GM19238 (cell line): ENCODE results near the gene LRRC75A.
A peak's percentile ranks its signal among the peaks of the same experiment; 100 is the strongest.
"Not testable (repeated sequence)": the region's sequence is repeated elsewhere in the genome, so short reads cannot be mapped to it uniquely, and the experiment has no call there.

Source experiments
- DNase-seq: peaks from one replicate; pipeline ENCODE4 v3.0.0; 2011; ENCODE audit warnings: low spot score; ENCODE audit not compliant: insufficient read length

The LRRC75A gene

DNA sequence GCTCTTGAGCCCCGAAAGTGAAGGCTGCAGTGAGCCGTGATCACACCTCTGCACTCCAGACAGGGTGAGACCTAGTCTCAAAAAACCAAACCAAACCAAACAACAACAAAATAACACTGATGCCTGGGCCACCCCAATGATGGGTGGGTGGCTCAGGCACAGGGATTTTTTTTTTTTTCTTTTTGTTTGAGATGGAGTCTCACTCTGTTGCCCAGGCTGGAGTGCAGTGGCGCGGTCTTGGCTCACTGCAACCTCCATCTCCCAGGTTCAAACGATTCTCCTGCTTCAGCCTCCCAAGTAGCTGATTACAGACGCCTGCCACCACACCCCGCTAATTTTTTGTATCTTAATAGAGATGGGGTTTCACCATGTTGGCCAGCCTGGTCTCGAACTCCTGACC, 39.7 kb downstream of the LRRC75A start:
- not testable (repeated sequence) for DNase-seq

DNA sequence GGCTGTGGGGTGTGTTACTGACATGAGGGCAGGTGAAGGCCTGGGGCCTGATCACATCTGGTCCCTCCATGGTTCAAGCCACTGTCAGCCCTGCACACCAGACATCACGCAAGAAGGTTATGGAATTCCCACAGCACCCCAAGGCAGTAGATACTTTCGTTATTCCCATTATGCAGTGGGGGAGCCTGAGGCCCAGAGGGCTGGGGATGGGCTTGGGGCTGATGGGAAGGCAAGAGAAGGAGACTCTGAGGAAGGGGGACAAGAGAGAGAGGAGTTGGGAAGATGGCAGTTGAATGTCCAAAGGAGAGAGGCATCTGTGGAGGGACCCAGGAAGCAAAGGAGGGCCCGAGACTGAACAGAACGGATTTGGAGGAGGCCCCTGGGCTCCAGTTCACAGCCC, 42.0 kb downstream of the LRRC75A start:
- DNase-seq, result no peak

DNA sequence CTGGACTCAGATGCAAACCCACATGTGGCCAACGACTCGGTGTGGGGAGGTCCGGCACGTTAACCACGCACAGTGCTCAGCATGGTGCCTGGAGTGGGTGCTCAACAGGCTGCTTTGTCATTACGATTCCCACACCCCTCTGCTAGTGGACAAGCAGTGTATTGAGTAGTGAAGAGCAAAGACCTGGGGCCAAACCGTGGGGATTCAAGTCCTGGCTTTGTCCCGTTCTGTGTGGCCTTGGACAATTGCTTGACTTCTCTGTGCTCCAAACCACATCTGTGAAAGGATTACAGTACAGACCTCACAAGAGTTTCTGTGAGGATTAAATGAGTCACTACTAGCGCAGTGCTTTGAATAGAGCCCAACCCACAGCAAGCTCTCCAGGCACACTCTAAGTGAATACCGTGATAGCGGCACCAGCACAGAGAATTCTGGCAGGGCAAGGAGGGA, 42.8 kb downstream of the LRRC75A start:
- no peak for DNase-seq

DNA sequence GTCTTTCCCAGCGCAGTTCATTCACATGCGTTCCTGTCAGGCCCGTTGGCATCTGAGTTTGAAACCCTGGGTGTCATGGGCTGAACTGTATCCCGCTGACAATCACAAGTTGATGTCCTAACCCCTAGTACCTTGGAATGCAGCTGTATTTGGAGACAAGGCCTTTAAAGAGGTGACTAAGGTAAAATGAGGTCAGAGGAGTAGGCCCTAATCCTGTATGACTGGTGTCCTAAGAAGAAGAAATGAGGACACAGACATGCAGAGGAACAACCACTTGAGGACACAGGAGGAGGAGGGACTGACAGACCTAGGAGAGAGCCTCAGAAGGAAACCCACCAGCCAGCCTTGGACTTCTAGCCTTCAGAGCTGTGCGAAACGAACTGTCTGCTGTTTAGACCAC, 43.5 kb downstream of the LRRC75A start:
- DNase-seq, result no peak

DNA sequence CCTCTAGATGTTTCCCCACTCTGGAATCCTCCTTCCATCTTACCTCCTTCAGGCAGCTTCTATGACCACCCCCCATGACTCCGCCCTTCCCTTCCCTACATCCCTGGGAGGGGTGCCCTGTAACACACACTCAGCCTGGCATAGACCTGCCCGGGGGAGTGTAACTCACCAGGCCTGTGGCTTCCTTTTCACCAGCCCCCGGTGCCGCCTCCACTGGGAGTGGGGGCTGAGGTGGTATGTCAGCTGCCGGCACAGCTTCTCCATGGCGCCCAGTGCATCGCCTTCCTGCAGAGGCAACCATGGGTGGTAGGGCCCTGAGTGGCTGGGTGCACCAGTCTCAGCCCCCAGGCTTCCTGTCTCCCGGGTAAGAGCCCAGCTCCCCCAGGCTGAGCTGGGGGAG, 44.3 kb downstream of the LRRC75A start:
- DNase-seq, result no peak

DNA sequence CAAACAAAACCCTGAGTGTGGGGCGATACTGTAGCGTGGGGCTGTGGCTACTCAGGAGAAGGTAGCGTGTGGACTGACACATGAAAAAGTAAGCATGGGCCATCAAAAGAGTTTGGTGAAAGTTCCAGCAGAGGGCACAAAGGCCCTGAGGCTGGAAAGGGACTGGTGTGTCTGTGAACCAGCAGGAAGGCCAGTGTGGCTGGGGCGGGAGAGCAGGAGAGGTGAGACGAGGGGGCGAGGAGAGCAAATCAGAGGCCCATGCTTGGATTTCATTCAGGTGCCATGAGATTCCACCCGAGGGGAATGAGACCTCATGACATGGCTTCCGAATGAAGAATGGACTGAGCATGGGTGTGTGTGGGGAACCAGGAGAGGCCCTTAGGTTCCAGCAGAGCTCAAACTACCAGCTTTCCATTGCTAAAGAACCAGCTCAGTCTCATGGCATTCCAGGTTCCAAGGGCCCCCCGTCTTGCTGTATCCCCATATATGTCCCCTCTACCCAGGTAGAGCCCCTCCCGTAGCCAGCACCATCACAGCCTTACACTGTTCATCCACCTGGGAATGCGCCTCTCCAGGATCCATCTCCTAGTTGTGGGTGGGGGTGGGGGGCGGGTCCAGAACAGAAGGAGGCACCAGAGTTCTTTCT, 45.5 kb downstream of the LRRC75A start:
- no peak for DNase-seq

DNA sequence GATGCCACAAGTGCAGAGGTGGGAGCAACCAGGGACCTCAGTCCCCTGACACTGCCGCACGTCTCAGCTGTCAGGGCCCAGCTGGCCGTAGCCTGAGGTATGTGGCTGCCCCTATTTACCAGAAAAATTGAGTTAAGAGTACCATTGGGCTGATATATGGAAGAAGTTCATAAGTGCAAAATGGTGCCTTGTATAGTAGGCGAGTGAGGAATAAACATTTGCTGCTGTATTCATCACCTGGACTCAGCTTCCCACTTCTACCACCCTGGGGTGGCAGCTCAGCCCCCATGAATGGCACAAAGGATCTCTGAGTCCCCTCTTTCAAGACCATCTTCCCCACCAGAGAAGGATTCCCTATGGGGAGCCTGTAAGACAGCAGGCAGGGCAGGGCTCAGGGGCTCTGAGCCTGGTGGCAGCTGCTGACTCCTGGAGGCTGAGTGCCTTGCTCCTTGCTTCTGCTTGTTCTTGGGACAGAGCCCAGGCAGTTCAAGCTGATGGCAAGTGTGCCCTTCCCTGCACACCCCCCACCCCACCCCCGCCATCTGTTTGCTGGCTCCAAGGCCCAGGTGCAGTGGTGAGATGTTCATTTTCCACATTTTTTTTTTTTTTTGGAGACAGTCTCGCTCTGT, 47.6 kb downstream of the LRRC75A start:
- DNase-seq, result no peak

DNA sequence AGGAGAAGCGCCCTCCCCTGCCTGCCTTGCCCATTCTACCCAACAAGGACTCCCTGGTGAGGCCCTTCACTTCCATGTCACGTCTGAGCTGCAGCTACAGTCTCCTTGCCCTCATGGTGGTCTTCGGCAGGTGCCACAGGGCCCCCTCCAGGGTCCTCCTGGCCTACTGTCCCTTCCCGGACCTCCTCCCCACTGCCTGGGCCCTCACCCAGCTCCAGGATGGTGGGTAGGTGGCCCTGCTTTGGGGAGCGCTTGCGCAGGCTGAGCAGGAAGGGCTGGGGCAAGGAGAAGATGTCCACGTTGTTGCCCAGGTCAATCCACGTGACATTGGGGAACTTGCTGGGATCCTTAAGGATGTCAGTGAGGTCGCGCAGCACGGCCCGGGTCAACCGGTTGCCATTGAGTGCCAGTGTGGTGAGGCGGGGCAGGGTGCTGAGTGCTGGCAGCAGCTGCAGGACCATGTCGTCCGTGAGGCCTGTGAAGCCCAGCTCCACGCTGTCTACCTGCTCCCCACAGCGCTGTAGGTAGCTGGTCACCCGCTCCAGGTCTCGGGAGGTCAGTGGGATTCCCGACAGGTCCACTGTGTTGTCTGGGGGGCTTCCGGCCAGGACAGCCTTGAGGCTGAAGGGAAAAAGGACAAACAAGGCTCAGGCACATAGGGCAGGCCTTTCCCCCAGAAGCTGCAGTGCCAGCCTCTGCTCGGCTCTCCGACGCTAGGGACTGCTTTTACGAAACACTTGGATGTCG, 48.3 kb downstream of the LRRC75A start:
- no peak for DNase-seq

DNA sequence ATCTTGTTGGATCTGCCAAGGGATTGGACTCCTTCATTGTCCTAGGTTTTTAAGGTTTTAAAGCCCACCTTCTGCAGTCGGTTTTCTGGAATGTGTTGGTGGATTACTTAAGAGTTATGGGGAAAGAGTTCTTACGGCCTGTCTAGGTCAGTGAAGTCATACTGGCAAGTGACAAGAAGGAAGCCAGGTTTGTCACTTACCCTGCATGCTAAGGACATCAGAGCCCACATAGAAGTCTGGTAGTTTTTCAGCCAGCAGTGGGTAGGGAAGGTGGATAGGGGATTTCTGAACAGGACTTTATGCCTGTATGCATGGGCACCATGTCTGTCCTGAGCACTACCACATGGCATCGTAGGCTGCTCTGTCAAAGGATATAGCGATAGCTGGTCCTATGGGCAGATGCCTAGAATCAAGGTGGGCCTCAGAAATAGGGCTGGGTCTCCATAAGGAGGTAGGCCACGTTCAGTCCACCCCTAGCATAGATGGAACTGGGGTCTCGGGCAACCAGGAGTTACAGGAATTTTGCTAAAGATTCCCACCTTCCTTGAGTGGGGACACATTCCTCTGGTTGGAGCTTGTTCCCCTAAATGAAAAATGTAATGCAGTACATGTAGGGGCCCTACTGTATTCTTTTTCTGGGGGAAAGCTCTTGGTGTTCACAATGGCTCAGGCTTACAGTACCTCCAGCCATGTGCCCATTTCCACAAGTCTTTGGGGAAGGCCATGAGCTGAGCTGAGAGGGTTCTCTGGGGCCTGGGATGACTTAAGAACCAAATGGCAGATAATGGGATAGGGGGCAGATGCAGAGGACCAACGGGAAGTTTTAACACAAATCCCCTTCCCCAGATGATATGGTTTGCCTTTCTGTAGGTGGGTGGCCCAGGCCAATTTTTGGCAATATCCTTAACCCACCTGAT, 49.1 kb downstream of the LRRC75A start:
- DNase-seq, result no peak

DNA sequence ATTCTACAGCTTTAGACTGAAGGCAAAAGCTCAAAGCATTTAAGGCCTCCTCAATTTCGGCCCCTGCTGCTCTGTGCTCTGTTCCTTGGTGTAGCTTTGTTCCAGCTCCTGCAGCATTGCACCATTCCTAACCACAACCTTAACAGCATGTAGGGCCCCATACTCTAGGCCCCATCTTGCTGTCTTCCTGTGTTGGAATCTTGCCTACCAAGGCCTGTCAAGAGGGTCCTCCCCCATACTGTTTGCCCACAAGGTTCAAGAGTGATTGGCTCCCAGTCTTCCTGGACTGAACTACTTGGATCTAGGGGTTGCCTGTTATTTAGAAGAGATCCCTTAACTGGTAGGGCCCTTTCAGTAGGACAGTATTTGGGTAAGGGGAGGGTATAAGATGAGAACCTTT, 49.9 kb downstream of the LRRC75A start:
- no peak for DNase-seq

DNA sequence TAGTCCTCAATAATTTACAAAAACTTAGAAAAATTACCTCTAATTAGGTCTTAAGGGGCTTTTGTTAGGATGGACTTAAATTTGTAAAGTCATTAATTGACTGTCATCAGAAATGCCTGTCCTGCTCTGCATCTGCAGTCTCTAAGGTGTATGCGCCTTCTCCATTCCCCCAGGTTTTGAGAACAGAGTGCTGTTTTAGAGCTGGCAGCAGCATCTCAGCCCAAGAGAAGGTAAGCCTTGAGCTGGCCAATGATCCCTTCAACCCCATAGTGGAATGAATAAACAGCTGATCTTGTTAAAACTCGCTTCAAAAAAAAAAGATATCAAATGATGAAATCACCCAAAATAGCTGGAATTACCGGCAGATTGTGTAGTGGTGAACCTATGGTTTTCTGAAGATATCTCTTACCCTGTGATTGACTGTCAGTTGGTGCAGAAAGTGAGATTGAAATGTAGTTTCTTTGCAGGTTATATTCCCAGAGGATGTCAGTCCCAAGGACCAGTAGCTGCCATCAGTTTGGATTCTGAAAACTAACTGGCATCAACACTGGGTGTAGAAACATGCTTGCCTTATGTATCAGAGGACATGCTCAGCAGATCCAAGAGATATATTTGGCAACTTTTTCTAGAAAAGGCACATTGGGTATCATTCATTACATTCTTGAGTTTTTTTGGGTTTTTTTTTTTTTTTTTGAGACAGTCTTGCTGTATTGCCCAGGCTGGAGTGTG, 50.9 kb downstream of the LRRC75A start:
- DNase-seq, result no peak

DNA sequence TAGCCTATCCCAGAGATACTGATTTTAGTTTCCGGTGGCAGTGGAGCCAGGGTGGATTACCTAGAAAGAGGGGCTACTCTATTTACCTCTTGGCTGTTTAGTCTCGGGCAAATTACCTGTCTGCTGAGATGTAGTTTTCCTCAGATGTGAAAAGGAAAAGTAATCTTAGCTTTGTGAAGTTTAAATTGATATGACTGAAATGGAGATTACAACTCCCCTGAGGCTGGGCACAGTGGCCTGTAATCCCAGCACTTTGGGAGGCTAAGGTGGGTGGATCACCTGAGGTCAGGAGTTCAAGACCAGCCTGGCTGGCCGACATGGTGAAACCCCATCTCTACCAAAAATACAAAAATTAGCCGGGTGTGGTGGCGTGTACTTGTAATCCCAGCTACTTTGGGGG, 51.6 kb downstream of the LRRC75A start:
- not testable (repeated sequence) for DNase-seq

DNA sequence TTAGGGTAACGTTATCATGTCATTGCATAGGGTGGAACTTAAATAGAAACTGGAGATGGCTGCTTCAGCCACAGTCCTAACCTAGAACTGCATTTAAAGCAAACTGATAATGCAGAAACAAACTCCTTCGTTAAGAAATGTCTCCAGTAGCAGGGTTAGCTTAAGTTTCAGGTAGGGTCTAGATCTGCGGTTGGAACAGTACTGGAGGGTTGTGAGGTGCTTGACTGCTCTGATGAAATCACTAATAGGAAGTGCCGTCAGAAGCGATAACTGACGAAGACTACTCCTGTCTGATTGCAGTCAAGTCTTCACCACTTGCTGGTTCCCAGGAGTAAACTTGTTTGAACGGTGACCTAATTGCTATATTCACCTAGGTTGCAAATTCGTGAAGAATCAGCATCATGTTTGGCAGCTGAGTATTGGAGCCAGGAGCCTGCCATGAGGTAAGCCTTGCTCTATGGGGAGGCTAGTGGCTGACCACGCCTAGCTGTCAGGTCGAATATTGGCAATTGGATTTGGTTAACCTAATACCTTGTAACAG, 52.1 kb downstream of the LRRC75A start:
- no peak for DNase-seq

DNA sequence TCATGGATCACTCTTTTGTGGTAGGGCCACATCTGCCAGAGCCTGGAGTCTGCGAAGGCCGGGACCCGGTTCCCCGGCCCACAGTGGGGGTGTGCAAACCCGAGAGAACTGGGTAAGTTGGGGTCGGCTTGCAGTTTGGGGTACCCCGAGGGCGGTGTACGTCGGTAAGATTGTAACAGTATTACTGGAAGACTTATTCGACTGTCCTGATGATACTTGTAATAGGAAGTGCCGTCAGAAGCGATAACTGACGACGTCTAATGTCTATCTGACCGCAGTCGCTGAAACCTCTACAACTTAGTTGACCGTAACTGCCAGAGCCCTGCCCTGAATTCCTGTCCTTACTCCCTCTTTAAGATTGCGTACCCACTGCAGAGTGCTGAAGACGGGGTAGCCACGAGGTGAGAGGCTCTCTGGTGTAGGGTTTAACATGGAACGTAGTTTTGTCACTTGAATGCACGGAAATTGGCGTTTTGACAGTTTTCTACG, 52.6 kb downstream of the LRRC75A start:
- DNase-seq, result no peak

DNA sequence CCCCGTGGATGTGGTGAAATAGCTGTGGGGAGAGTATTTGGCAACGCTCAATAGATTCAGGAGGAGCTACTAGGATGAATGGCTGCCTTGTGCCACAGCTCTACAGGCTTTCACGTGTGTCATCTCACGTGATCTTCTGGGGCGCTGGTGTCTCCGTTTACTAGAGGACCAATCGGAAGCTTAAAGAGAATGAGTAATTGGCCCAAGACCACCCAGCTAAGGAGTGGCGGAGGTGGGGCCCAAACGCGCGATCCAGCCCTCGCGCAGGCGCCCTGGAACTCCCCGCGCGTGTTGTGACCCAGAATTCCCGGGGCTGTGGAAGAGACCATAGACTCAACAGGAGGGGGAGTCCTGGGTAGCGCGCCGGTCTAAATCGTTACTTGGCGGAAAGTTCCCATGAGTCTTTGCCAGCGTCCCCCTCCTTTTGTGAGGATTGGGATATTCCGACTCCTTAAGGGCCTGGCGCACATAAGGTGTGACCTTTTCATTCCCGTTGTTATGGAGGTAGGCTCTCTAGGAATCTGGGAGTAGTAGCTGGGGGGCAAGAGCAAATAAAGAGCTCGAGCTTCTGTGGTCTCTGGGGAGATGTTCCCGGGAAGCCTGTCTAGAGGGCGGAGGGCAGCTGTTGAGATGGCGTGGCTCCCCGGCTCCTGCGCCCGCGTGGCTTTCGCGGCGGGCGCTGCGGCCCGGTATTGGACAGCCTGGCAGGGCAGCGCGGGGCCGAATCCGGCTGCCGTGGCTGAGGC, 53.3 kb downstream of the LRRC75A start:
- peak; percentile 99 for DNase-seq

DNA sequence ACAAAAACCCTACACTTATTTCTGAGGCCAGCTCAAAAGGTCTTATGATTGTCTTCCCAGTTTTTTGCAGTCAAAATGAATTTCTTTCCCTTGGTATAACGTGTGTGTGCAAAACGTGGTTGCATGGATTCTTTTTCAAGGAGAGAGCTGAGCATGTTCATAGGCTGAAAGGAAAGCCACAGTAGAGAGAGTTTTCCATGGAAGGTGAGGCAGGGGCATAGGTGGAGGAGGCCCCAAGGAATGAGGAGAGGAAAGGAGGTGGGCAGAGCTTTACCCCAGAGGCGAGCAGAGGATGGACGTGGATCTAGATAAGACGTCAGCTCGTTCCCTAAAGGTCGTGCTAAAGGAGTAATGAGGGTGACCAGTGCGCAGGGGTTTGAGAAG, 53.8 kb downstream of the LRRC75A start:
- DNase-seq, result no peak

DNA sequence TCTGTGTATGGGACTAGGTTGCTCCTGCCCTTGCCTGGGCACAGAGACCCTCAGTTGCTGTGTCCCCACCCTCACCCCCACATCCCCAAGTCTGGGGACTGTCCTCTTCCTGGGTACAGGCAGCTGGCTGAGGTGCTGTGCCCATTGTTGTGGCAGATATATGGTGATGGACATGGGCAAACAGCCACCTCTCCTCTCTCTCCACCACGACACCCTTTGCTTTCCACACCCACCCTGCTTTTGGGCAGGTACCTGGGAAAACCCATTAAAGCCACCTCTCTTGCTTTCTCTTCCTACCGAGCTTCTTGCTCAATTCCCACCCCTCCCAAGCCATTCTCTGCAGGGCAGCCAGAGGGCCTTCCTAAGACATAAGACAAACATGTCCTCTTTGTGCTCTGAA, 54.9 kb downstream of the LRRC75A start:
- no peak for DNase-seq

DNA sequence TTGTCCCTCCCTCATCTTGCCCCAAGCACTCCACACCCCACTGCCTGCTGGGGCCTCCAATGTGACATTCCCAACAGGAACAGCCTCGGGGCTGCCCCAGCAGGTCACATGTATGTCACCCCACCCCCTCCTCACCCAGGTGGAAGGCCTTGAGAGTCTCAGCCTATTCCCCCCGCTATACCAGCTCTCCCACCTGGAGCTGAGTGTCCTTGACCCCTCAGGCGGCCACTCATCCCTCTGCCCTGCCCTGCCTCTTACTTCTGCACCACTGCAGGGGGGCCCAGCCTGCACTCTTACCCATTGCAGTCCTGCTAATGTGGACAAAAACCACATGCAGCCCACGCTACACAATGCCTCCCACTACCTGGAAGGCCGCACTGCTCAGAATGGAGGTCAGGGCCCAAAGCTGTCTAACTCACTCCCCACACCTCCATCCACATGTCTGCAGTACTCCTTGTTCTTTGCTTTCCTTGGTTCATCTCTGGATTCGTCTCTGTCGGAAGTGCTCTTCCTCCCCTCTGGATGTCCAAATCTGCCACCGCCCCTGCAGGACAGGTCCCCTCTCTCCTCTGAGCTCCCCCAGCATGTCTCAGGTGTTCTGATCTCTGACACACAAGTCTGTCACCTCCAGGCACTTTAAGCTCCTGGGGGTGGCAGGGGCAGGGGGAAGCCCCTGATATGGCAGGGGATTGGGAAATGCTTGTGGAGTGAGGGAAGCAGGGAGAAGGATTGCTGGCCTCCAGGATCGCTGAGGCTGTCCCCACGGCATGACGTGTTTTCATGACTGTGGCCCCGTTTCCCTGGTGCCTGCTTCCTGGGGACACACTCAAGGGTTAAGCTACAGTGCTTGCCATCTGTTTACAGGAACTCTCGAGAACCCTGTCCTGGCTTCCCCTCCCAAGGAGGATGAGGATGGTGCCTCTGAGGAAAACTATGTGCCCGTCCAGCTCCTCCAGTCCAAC, 55.8 kb downstream of the LRRC75A start:
- no peak for DNase-seq

DNA sequence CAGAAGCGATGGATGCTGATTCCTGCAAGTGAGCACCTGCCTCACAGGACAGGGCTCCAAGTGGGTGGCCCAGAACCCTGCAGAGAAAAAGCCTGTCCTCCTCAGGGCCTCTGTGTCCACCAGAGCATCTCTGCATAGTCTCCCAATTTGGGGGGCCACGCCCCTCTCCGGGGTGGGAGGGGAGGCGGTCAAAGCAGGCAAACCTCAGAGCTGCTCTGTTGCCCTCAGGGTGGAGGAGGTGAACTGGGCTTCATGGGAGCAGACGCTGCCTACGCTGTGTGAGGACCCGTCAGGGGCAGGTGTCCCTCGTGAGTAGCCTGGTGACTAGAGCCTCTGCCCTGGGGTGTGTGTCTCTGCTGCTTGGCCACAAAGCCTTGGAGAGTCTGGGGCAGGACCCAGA, 57.3 kb downstream of the LRRC75A start:
- no peak for DNase-seq
